B cell (primary cell): Measurements from ENCODE around the gene SUCLG2. TPM values are rescaled to one million over a fixed set of nuclear protein-coding genes. Genes with fewer than 3 reads are reported as not detected.

Source experiments
- ATAC-seq: fragments of 200-7000 bp; cut with Tn5 transposase; one replicate; pipeline ENCODE4 v1.10.0; 2021; ENCODE audit warnings: low read depth, mild to moderate bottlenecking, moderate number of reproducible peaks, moderate library complexity
- CTCF ChIA-PET: fragments of 350-600 bp; sonication (Branson Sonifier 250); formaldehyde crosslinking; loops from one replicate; lab custom pipeline; 2021; ENCODE audit warnings: antibody characterized with exemption, inconsistent platforms; lab: Charles Lee
- POLR2A ChIA-PET: fragments of 350-600 bp; sonication (Branson Sonifier 250); formaldehyde crosslinking; loops from one replicate; lab custom pipeline; 2021; ENCODE audit warnings: antibody characterized with exemption; lab: Charles Lee
- DNase-seq: peaks from one replicate; pipeline ENCODE4 v3.0.0; 2013
- H2AFZ ChIP-seq: 2 replicates; pipeline ENCODE4 v1.6.1; 2012; ENCODE audit warnings: mild to moderate bottlenecking, low read depth, low read length; ENCODE audit not compliant: insufficient read depth, poor library complexity, severe bottlenecking
- H3K27ac ChIP-seq, 2 donors: 1 replicate in 1 of 2; 2 replicates in 1 of 2; pipeline ENCODE4 v1.5.1; 2012 to 2013; ENCODE audit warnings: low read length in 2 of 2, mild to moderate bottlenecking in 2 of 2, moderate library complexity in 1 of 2
- H3K27me3 ChIP-seq, 4 experiments: fragments of 200-600 bp in 1 of 4; sonication (generic) in 1 of 4; replicated peaks in 1 of 4; 1 replicate in 2 of 4; 2 replicates in 2 of 4; pipeline versions ENCODE4 v1.6.1 to v1.7.0; 2013 to 2016; ENCODE audit warnings: low read length in 3 of 4, mild to moderate bottlenecking in 2 of 4, mixed read lengths in 1 of 4, moderate library complexity in 1 of 4; ENCODE audit not compliant: insufficient read depth in 4 of 4, control insufficient read depth in 3 of 4; ENCODE audit errors: control extremely low read depth in 1 of 4
- H3K36me3 ChIP-seq, 2 experiments: replicated peaks in 1 of 2; 1 replicate in 1 of 2; 2 replicates in 1 of 2; pipeline versions ENCODE4 v1.6.1 to v1.7.1; 2013; ENCODE audit warnings: low read length in 1 of 2; ENCODE audit not compliant: insufficient read depth in 2 of 2, control insufficient read depth in 1 of 2; ENCODE audit errors: control extremely low read depth in 1 of 2, extremely low read depth in 1 of 2
- H3K4me1 ChIP-seq, 2 donors: fragments of 200-600 bp in 1 of 2; sonication (generic) in 1 of 2; 1 replicate in 1 of 2; 2 replicates in 1 of 2; pipeline versions ENCODE4 v1.5.1 to v1.6.1; 2013 to 2017; ENCODE audit warnings: low read length in 2 of 2; ENCODE audit not compliant: control insufficient read depth in 2 of 2, insufficient read depth in 2 of 2
- H3K4me2 ChIP-seq: replicated peaks from 2 replicates; pipeline ENCODE3; 2012; ENCODE audit warnings: mild to moderate bottlenecking, low read depth, low read length; ENCODE audit not compliant: poor library complexity, severe bottlenecking
- H3K4me3 ChIP-seq, 5 experiments: fragments of 200-600 bp in 1 of 5; sonication (generic) in 1 of 5; 1 replicate in 3 of 5; 2 replicates in 2 of 5; pipeline versions ENCODE4 v1.5.1 to v1.7.0; 2011 to 2016; ENCODE audit warnings: low read length in 4 of 5, mild to moderate bottlenecking in 4 of 5, low read depth in 2 of 5, control low read depth in 1 of 5, moderate library complexity in 1 of 5; ENCODE audit not compliant: insufficient read depth in 1 of 5; ENCODE audit errors: control extremely low read depth in 1 of 5, extremely low read depth in 1 of 5
- H3K79me2 ChIP-seq: fragments of 200-600 bp; sonication (generic); one replicate; pipeline ENCODE4 v1.6.0; 2016; ENCODE audit warnings: low read length; ENCODE audit not compliant: control insufficient read depth, insufficient read depth
- H3K9ac ChIP-seq: fragments of 200-600 bp; sonication (generic); 2 replicates; pipeline ENCODE4 v1.6.1; 2017; ENCODE audit warnings: mild to moderate bottlenecking, low read length, moderate library complexity
- H3K9me3 ChIP-seq, 3 donors: one replicate each; pipeline versions ENCODE4 v1.6.1 to v1.7.1; 2013; ENCODE audit warnings: low read length in 2 of 3; ENCODE audit not compliant: control insufficient read depth in 2 of 3, insufficient read depth in 1 of 3; ENCODE audit errors: control extremely low read depth in 1 of 3
- H4K20me1 ChIP-seq: 2 replicates; pipeline ENCODE4 v1.6.0; 2012; ENCODE audit warnings: mild to moderate bottlenecking, low read length; ENCODE audit not compliant: insufficient read depth, control insufficient read depth, poor library complexity, severe bottlenecking
- H3K27ac Mint-ChIP-seq: one replicate; pipeline ENCODE4 v1.8.0; 2021; ENCODE audit warnings: mixed read lengths
- H3K27me3 Mint-ChIP-seq: one replicate; pipeline ENCODE4 v1.8.0; 2021; ENCODE audit warnings: mixed read lengths
- H3K4me1 Mint-ChIP-seq: one replicate; pipeline ENCODE4 v1.8.0; 2021; ENCODE audit warnings: mixed read lengths
- H3K4me3 Mint-ChIP-seq: one replicate; pipeline ENCODE4 v1.8.0; 2021; ENCODE audit warnings: mixed read lengths
- H3K9me3 Mint-ChIP-seq: one replicate; pipeline ENCODE4 v1.8.0; 2022; ENCODE audit warnings: mixed read lengths; ENCODE audit not compliant: insufficient read depth
- EZH2 ChIP-seq: IDR thresholded peaks from 2 replicates; pipeline ENCODE4 v1.6.1; 2012; ENCODE audit warnings: borderline replicate concordance, low read depth, mild to moderate bottlenecking, moderate library complexity, low read length; ENCODE audit not compliant: insufficient read depth, poor library complexity, severe bottlenecking
- WGBS: methylation state at CpG from one replicate; pipeline ENCODE4 v1.1.5; 2013; ENCODE audit warnings: missing lambda C conversion rate; ENCODE audit not compliant: insufficient coverage; 5-methylcytosine and 5-hydroxymethylcytosine counted together
- intact Hi-C: fragments of 100-400 bp; cut with micrococcal nuclease; formaldehyde crosslinking; loops from one replicate; pipeline ENCODE4 v1.10.0; 2022
- polyA plus RNA-seq: library from polyadenylated mRNA; depleted of rRNA; stranded (reverse); fragments of >200 nt; gene quantifications from 2 replicates; pipeline ENCODE4 v1.2.3, GENCODE V29; 2012
- total RNA-seq, 2 donors: library from RNA; stranded (reverse); fragments of 120-200 nt in 1 of 2; gene quantifications; 1 replicate in 1 of 2; 2 replicates in 1 of 2; pipeline versions ENCODE4 v1.2.3 to v1.2.4, GENCODE V29; 2013 to 2022
- TF ChIP-seq, protein P1 (sequence below): fragments of 200-600 bp; IDR thresholded peaks from one replicate; pipeline ENCODE4 v1.8.0; 2022; ENCODE audit warnings: antibody characterized with exemption, mild to moderate bottlenecking

The SUCLG2 gene
- total and polyA plus RNA-seq, 2 donors (not counting 1 experiment from before 2014, with no cell fraction given) = 9.1 to 35.8 TPM

DNA sequence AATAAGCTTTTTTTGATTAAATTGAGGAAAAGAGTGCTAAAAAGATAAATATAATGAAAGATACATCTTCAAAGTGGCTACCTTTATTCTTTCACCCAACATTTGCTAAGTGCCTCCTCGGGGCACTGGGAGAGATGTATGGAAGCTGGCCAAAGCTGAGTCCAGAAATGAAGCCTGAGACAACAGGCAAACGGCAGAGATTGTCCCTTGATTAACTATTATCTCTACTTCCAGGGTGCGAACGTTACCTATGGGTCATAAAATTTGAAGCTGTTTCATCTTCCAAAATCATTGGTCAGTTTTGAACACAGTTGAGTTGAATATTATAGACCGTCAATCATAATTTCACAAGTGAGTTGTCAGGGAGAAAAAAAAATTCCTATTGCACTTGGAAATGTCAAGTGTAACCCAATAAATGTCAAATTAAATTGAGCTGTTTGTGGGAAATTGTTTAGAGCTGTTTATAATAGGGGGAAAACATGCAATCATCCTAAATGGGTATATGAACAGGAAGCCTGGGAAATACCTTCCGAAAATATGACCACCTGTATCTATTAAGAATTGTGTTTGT, 73.9 kb downstream of the SUCLG2 start:
- no peak for DNase-seq
- H2AFZ ChIP-seq = no peak overlapping the region
- no peaks in the 10 kb centered on the region for H3K4me1 ChIP-seq
- no peak for TF ChIP-seq EZH2
- TF ChIP-seq, protein P1, sequence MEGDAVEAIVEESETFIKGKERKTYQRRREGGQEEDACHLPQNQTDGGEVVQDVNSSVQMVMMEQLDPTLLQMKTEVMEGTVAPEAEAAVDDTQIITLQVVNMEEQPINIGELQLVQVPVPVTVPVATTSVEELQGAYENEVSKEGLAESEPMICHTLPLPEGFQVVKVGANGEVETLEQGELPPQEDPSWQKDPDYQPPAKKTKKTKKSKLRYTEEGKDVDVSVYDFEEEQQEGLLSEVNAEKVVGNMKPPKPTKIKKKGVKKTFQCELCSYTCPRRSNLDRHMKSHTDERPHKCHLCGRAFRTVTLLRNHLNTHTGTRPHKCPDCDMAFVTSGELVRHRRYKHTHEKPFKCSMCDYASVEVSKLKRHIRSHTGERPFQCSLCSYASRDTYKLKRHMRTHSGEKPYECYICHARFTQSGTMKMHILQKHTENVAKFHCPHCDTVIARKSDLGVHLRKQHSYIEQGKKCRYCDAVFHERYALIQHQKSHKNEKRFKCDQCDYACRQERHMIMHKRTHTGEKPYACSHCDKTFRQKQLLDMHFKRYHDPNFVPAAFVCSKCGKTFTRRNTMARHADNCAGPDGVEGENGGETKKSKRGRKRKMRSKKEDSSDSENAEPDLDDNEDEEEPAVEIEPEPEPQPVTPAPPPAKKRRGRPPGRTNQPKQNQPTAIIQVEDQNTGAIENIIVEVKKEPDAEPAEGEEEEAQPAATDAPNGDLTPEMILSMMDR = no peak
- H3K27ac ChIP-seq = no peak overlapping the region
- no peak overlapping the region for H3K9ac ChIP-seq
- H3K4me3 ChIP-seq = no peak overlapping the region
- no peaks in the 10 kb centered on the region for H3K36me3 ChIP-seq
- intact Hi-C loops = no loop called here
- ATAC-seq = no peak
- H3K27me3 ChIP-seq = no peaks in the 10 kb centered on the region
- no peaks in the 10 kb centered on the region for H3K27me3 Mint-ChIP-seq
- CTCF ChIA-PET = no interaction called here
- H3K27ac Mint-ChIP-seq = no peak overlapping the region
- H3K9me3 Mint-ChIP-seq = no peaks in the 10 kb centered on the region
- no peak overlapping the region for H3K4me2 ChIP-seq
- H3K4me1 Mint-ChIP-seq = peaks cover 13% of the 10 kb centered on the region
- H3K9me3 ChIP-seq = peaks cover 0 to 2% (median 1%) of the 10 kb centered on the region in 3 donors
- POLR2A ChIA-PET = no interaction called here
- peaks cover 22% of the 10 kb centered on the region for H3K79me2 ChIP-seq
- H4K20me1 ChIP-seq = peaks cover 15% of the 10 kb centered on the region
- WGBS = no CpG with 5 or more reads among the region's 6 CpGs
- H3K4me3 Mint-ChIP-seq = no peak overlapping the region

- Histone ChIP-seq H4K20me1 (peaks cover 11% of the 10 kb centered on the region), H3K9ac (no peak overlapping the region), H3K4me2 (no peak overlapping the region), H2AFZ (no peak overlapping the region), H3K9me3 (peaks cover 0 to 2% (median 0%) of the 10 kb centered on the region in 3 donors), H3K79me2 (peaks cover 17% of the 10 kb centered on the region), H3K27ac (no peak overlapping the region), H3K4me1 (no peaks in the 10 kb centered on the region), H3K4me3 (no peak overlapping the region), H3K27me3 (no peaks in the 10 kb centered on the region), H3K36me3 (no peaks in the 10 kb centered on the region)
- CTCF ChIA-PET = no interaction called here
- POLR2A ChIA-PET = no interaction called here
- Mint-ChIP-seq H3K4me1 (peaks cover 2% of the 10 kb centered on the region), H3K9me3 (peaks cover 3% of the 10 kb centered on the region), H3K27ac (no peak overlapping the region), H3K27me3 (no peaks in the 10 kb centered on the region), H3K4me3 (no peak overlapping the region)
- DNase-seq (no peak), ATAC-seq (no peak)
- TF ChIP-seq EZH2 = no peak
- TF ChIP-seq, protein P1 = no peak
- intact Hi-C loops = no loop called here
- WGBS = 100% methylated on average over 4 of the region's 5 CpGs
Measured at GRCh38 chr3:67578416-67578815, 76.0 kb downstream of the SUCLG2 start.
